ENCODE data around the gene RSBN1.

- no peak for TF ChIP-seq POLR2A (IDR thresholded peaks at IDR 0.05; ENCODE audit: low read length)
- TF ChIP-seq GATA1 (IDR thresholded peaks at IDR 0.05; ENCODE audit: low read depth, low read length): no peak
These were observed 53.5 kb downstream of the RSBN1 start for GRCh38 chr1:113758631-113759332.
